K562 (cell line): ENCODE data around the gene PPA1. TPM values are rescaled to one million over a fixed set of nuclear protein-coding genes. Genes with fewer than 3 reads are reported as not detected.
A peak's percentile ranks its signal among the peaks of the same experiment; 100 is the strongest.

Source experiments
- ATAC-seq: fragments of 200-7000 bp; cut with Tn5 transposase; 3 replicates; pipeline ENCODE4 v1.9.1; 2020; ENCODE audit warnings: moderate library complexity
- BruUV-seq: library from RNA; stranded (reverse); fragments of 400-500 nt; replicated peaks from 2 replicates; lab custom pipeline; 2021; lab: Mats Ljungman, UMichigan
- CTCF ChIA-PET: fragments of 300-600 bp; formaldehyde crosslinking; extraction: SDS; loops from one replicate; lab custom pipeline; 2021; ENCODE audit warnings: low intra/inter-chr PET ratio; lab: Yijun Ruan, JAX
- POLR2A ChIA-PET: fragments of 300-600, 350-650 bp; sonication (Branson Sonifier 250); formaldehyde crosslinking; extraction: SDS; loops from one replicate; lab custom pipeline; 2021; ENCODE audit warnings: antibody characterized with exemption, inconsistent platforms; lab: Yijun Ruan, JAX
- DNase-seq, 4 experiments: peaks; one replicate each; pipeline versions ENCODE4 v3.0.0 to v3.0.0-alpha.2; 2011 to 2018; ENCODE audit warnings: low spot score in 3 of 4, mixed read lengths in 3 of 4; ENCODE audit errors: extremely low read depth in 1 of 4
- FAIRE-seq: peaks from 2 replicates; lab custom pipeline; 2011; peaks lifted over from hg19 to GRCh38; lab: Jason Lieb, UNC
- H2AFZ ChIP-seq: 2 replicates; pipeline ENCODE4 v1.6.0; 2011; ENCODE audit warnings: low read depth, low read length, control low read depth, inconsistent platforms
- H3K27ac ChIP-seq: fragments of 200-600 bp; 3 replicates; pipeline ENCODE4 v1.8.0; 2011; ENCODE audit warnings: low read depth, mild to moderate bottlenecking, control low read depth, inconsistent platforms, low read length, moderate library complexity, mixed read lengths; ENCODE audit errors: extremely low read depth
- H3K27me3 ChIP-seq, 2 experiments: fragments of 300-600 bp in 1 of 2; 2 replicates in 1 of 2; 3 replicates in 1 of 2; pipeline versions ENCODE4 v1.6.0 to v1.8.0; 2011; ENCODE audit warnings: inconsistent platforms in 2 of 2, low read length in 2 of 2, mild to moderate bottlenecking in 1 of 2, mixed read lengths in 1 of 2, moderate library complexity in 1 of 2; ENCODE audit not compliant: control insufficient read depth in 2 of 2, insufficient read depth in 2 of 2
- H3K36me3 ChIP-seq: fragments of 300-600 bp; 3 replicates; pipeline ENCODE4 v1.8.0; 2011; ENCODE audit warnings: mild to moderate bottlenecking, low read length, inconsistent platforms; ENCODE audit not compliant: control insufficient read depth, insufficient read depth
- H3K4me1 ChIP-seq, 2 experiments: fragments of 200-600 bp in 1 of 2; replicated peaks in 1 of 2; 2 replicates in 1 of 2; 3 replicates in 1 of 2; pipeline versions ENCODE4 v1.5.1 to v1.8.0; 2011; ENCODE audit warnings: inconsistent platforms in 2 of 2, low read length in 2 of 2, mild to moderate bottlenecking in 1 of 2, mixed read lengths in 1 of 2, moderate library complexity in 1 of 2; ENCODE audit not compliant: control insufficient read depth in 2 of 2, insufficient read depth in 2 of 2
- H3K4me2 ChIP-seq: 2 replicates; pipeline ENCODE4 v1.6.1; 2011; ENCODE audit warnings: low read length, control low read depth, inconsistent platforms, mixed read lengths; ENCODE audit not compliant: insufficient read depth
- H3K4me3 ChIP-seq: fragments of 200-600 bp; sonication (generic), shearing (Covaris generic); 2 replicates; pipeline ENCODE4 v1.5.1; 2016; ENCODE audit warnings: control low read depth, inconsistent platforms
- H3K79me2 ChIP-seq: fragments of 200-600 bp; 3 replicates; pipeline ENCODE4 v1.8.0; 2011; ENCODE audit warnings: low read length, inconsistent platforms; ENCODE audit not compliant: control insufficient read depth, insufficient read depth
- H3K9ac ChIP-seq, 2 experiments: 2 replicates each; pipeline versions ENCODE4 v1.6.0 to v1.6.1; 2011; ENCODE audit warnings: low read depth in 2 of 2, low read length in 2 of 2, control low read depth in 1 of 2, inconsistent platforms in 1 of 2, mild to moderate bottlenecking in 1 of 2, mixed read lengths in 1 of 2; ENCODE audit not compliant: insufficient read depth in 1 of 2
- H3K9me1 ChIP-seq: one replicate; pipeline ENCODE4 v1.6.0; 2011; ENCODE audit warnings: inconsistent platforms, mild to moderate bottlenecking, low read length, moderate library complexity; ENCODE audit not compliant: control insufficient read depth, insufficient read depth
- H3K9me3 ChIP-seq: replicated peaks from 2 replicates; pipeline ENCODE4 v1.5.1; 2011; ENCODE audit warnings: low read depth, low read length, inconsistent platforms; ENCODE audit not compliant: control insufficient read depth, insufficient read depth
- H4K20me1 ChIP-seq: replicated peaks from 2 replicates; pipeline ENCODE4 v1.6.1; 2011; ENCODE audit warnings: low read length, inconsistent platforms, mixed read lengths; ENCODE audit not compliant: control insufficient read depth, insufficient read depth
- ATF4 ChIP-seq: fragments of 450-650 bp; formaldehyde crosslinking; IDR thresholded peaks from 2 replicates; pipeline ENCODE4 v1.4.0; 2022; ENCODE audit warnings: mild to moderate bottlenecking, moderate library complexity
- CHCHD3 ChIP-seq: fragments of 250-450 bp; sonication (Bioruptor Pico); IDR thresholded peaks from 2 replicates; pipeline ENCODE4 v2.1.2; 2022; ENCODE audit warnings: mild to moderate bottlenecking
- HMBOX1 ChIP-seq: sonication (generic); IDR thresholded peaks from 2 replicates; pipeline ENCODE4 v1.6.1; 2016
- MGA ChIP-seq: fragments of 450-650 bp; IDR thresholded peaks from 2 replicates; pipeline ENCODE4 v1.6.1; 2016; ENCODE audit warnings: mild to moderate bottlenecking, moderate library complexity
- XRCC3 ChIP-seq: fragments of 450-650 bp; IDR thresholded peaks from 2 replicates; pipeline ENCODE4 v1.6.1; 2017; ENCODE audit warnings: mild to moderate bottlenecking, moderate library complexity
- WGBS: fragments of 100-300 bp; shearing (Covaris generic); methylation state at CpG from one replicate; pipeline ENCODE4 v1.1.6; 2016; ENCODE audit warnings: low coverage, mixed read lengths; ENCODE audit not compliant: insufficient coverage; ENCODE audit errors: missing lambda C conversion rate; 5-methylcytosine and 5-hydroxymethylcytosine counted together
- in situ Hi-C: fragments of 300-500 bp; cut with MboI; formaldehyde crosslinking; loops from 4 replicates; pipeline ENCODE4 v1.15.0; 2018; ENCODE audit warnings: inconsistent platforms, mixed read lengths
- intact Hi-C: fragments of 100-400 bp; cut with micrococcal nuclease; formaldehyde crosslinking; loops from 2 replicates; pipeline ENCODE4 v1.14.2; 2022
- polyA plus RNA-seq, 8 experiments: library from polyadenylated mRNA; depleted of rRNA in 4 of 8; stranded (reverse) in 5 of 8; unstranded in 3 of 8; fragments of >200 nt; fragmentation: Nextera tagmentation in 2 of 8; fragmentation: Illumina TruSeq in 1 of 8; extraction: Ambion mirVana in 2 of 8; extraction: Trizol in 1 of 8; gene quantifications; 2 replicates each; pipeline versions ENCODE4 v1.2.1 to v1.2.3, GENCODE V29; 2011 to 2014; ENCODE audit warnings: inconsistent platforms in 1 of 8, missing spikeins in 1 of 8
- total RNA-seq, 7 experiments: library from RNA; depleted of rRNA in 6 of 7; stranded (reverse); fragments of >200 nt in 6 of 7; fragmentation: Illumina TruSeq in 2 of 7; extraction: Trizol in 2 of 7; gene quantifications; 2 replicates each; pipeline versions ENCODE4 v1.2.1 to v1.2.3, GENCODE V29; 2011 to 2021; ENCODE audit warnings: low replicate concordance in 1 of 7
- TF ChIP-seq, protein P1 (sequence below): sonication (generic); formaldehyde crosslinking; IDR thresholded peaks from 2 replicates; pipeline ENCODE4 v1.8.0; 2022; ENCODE audit warnings: mild to moderate bottlenecking, missing genetic modification reagents

PPA1 gene
- total and polyA plus RNA-seq, 9 of the 15 experiments (the other 6 are each of a cell fraction or from before 2014, with no cell fraction given), result 301 to 635 (median 471) TPM

DNA sequence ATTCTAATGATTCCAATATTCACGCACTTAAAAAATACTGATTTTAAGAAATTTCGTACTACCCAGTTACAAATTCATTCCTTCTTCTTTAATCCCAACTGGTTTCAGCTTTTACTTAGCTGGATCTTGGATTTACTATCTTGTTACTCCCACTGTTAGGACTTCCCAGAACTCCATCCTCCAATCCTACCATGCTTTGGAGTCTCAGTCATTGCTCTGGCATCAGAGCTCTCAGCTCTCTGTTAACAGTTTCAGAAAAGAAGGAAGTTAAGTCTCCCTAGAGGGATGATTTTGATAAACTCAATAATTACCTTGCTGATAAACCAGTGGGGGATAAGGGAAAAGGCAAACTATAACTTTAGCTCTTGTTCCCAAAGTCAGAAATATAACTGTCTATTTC, 9.5 kb downstream of the PPA1 start:
- no peaks in the 10 kb centered on the region for H3K9me3 ChIP-seq
- H3K79me2 ChIP-seq, result peaks cover 83% of the 10 kb centered on the region
- no peak overlapping the region for H2AFZ ChIP-seq
- peaks cover 0 to 6% of the 10 kb centered on the region in 2 experiments; a peak in 2 of 5 replicates for H3K4me1 ChIP-seq
- H3K27me3 ChIP-seq, result no peaks in the 10 kb centered on the region
- H3K36me3 ChIP-seq, result peaks cover 83% of the 10 kb centered on the region
- in situ Hi-C loops, result no loop called here
- intact Hi-C loops, result loop anchor here (10.0 kb wide), 1 partner anchor 311 kb away; no protein-coding TSS in a partner anchor
- TF ChIP-seq MGA (no peak), ATF4 (CRISPR knock-in tag) (no peak), HMBOX1 (0 out of 2 replicates have a peak, but pooled peaks have one; percentile 20), CHCHD3 (CRISPR knock-in tag) (no peak), XRCC3 (no peak)
- TF ChIP-seq, protein P1, sequence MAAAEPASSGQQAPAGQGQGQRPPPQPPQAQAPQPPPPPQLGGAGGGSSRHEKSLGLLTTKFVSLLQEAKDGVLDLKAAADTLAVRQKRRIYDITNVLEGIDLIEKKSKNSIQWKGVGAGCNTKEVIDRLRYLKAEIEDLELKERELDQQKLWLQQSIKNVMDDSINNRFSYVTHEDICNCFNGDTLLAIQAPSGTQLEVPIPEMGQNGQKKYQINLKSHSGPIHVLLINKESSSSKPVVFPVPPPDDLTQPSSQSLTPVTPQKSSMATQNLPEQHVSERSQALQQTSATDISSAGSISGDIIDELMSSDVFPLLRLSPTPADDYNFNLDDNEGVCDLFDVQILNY (CRISPR knock-in tag), result no peak
- H3K4me3 ChIP-seq, result no peak overlapping the region
- POLR2A ChIA-PET, result interaction anchor here (3.1 kb wide), 1 partner anchor 9 kb away, joined by 20 read pairs; the partner anchor contains the start of gene PPA1
- ATAC-seq (no peak), FAIRE-seq (no peak), DNase-seq (no peak)
- CTCF ChIA-PET, result no interaction called here
- 100% methylated on average over 2 of the region's 2 CpGs for WGBS
- H3K27ac ChIP-seq, result no peak overlapping the region
- H3K9me1 ChIP-seq, result no peaks in the 10 kb centered on the region
- H3K9ac ChIP-seq, result no peak overlapping the region
- H3K4me2 ChIP-seq, result no peak overlapping the region
- H4K20me1 ChIP-seq, result peaks cover 2% of the 10 kb centered on the region; the same call in 1 of the 2 replicates
- BruUV-seq, result no TSS peak
